Femur (tissue), 1 donor: Measurements from ENCODE around the gene NEUROD1.

Experiments
- DNase-seq: peaks from one replicate; pipeline ENCODE4 v3.0.0-alpha.2; 2017

Gene NEUROD1

DNA sequence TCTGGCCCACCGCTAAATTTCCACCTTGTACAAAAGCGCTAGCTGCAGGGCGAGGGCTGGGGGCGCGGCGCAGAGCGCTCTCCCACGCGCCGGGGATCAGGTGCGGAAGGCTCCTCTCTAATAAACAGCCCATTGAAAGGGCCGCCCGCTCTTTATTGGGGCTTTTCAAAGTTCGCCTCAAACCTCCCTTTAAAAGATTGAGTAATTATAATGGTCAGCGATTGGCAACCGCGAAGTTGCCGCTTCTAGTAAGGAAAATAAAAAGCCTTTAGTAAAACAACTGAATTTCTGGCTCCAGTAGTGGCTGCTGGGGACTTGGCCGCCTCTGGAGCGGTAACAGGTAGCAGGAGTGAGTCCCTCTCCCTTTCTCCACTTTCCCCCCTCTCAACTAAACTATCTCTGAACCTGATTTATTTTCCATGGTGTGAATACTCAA lies 755 bp downstream of the NEUROD1 start:
- DNase-seq = no peak

DNA sequence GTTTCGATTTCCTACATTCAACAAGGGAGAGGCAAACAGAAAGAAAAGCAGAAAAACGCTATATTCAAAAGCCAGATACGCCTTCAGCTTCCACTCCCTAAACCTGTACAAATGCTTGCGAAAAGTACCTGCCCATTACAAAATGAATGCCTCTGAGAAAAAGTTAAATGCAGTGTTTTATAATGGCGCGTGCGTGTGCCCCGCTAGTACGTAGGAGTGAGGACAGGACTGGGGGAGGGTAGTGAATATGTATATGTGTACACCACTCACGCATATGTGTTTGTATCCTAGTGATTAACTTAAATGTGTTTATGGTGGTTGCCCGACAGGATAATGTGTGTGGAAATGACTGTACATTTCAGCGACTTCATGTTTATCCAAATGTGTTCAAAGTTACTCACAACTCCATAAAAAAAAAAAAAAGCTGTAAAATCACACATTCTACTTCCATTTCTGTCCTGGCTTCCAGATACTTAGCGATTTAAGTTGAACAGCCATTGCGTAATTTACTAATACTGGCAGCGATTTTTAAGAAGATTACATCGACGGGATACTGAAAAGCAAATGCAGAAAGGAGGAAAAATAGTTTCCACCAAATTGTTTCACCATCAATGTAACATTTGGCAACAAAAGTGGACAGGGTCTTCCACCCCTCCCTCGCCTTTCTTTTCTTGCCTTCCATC lies 1.3 kb downstream of the NEUROD1 start:
- no peak for DNase-seq

GRCh38 chr2:181677912-181678586 lies 2.3 kb downstream of the NEUROD1 start:
- DNase-seq = peak; percentile 85

DNA sequence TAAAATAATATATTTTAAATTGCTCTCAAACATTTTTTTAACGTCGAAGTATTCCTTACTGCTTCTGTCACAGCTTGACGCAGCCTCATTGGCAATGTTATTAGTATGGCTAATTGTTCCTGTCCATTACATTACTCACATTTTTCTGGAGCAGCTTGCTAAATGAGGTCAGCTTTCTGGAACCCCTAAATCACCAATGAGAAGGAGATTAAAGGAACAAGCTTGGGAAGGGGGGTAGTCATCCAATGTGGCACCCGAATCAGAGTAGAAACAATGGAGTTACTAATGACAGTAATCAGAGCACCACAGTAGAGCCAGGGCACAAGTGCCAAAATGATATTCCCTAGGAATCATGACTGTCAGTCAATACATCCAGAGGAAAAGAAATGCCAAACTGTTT lies 5.1 kb downstream of the NEUROD1 start:
- no peak for DNase-seq

- no peak for DNase-seq
These were observed 5.9 kb downstream of the NEUROD1 start for GRCh38 chr2:181674461-181674860.

DNA sequence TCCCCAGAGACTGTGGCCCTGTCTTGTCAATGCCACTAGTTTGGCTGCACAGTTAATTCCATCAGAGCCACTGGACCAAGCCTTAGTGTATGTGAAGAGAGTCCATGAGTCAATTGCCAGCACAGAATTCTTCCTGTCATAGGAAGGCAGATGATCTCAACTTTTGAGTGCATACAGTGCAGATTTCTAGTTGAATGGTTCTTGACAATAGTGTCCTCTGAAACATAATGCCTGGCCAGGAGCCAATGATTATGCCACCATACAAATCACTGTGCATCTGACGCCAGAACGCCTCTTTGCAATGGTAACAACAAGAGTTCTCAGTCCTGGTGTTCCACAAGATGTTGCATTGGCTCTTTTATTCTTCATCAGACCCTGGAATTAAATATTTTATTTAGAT lies 7.1 kb downstream of the NEUROD1 start:
- DNase-seq = no peak

GRCh38 chr2:181672255-181673008 lies 7.9 kb downstream of the NEUROD1 start:
- no peak for DNase-seq

DNA sequence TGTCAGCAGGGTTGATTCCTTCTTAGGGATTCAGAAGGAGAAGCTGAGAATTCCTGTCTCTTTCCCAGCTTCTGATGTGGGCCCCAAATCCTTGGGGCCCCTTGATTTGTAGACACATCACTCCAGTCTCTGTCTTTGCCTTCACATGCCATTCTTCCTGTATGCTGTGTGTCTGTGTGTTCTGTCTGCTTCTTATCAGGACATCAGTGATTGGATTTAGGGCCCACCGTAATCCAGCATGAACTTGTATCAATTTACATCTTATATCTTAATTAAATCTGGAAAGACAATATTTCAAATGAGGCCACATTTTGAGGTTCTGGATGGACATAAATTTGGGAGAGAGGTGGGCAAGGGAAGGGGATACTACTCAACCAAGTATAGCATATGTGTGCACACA lies 9.7 kb downstream of the NEUROD1 start:
- no peak for DNase-seq

DNA sequence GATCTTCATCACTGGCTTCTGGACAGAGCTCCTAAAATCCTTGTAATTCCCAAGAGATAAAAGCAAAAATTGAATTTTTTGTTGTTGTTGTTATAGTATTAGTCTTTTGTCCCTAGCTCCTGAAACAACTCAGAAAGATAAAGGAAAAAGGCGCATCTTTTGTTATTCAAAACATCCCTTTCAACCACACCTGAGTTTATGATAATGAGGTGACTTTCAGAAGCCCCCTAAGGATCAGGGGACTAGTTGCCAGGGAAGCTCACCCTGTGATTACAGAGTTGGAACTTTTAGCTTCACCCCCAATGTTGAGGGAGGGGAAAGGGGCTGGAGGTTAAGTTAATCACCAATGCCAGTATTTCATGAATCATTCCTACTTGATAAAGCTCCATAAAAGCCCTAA lies 13.1 kb downstream of the NEUROD1 start:
- DNase-seq = no peak

DNA sequence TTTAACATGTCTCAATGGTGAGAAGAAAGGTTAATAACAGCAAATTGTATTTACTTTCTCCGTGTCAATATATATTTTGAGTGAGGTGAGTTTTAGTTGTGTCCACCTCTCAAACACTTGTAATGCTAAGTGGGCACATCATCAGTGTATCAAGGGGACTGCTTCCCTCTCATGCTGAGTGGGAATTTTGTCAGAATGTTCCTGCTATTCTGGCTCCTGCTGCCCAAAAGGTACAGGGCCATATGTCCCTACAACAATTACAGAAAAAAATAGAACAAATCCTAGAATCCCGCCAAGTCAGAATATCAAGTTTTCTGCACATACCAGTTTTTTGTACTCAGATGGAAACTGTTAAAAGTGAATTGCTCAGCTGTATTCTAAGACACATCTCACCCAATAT lies 18.0 kb downstream of the NEUROD1 start:
- DNase-seq = no peak

DNA sequence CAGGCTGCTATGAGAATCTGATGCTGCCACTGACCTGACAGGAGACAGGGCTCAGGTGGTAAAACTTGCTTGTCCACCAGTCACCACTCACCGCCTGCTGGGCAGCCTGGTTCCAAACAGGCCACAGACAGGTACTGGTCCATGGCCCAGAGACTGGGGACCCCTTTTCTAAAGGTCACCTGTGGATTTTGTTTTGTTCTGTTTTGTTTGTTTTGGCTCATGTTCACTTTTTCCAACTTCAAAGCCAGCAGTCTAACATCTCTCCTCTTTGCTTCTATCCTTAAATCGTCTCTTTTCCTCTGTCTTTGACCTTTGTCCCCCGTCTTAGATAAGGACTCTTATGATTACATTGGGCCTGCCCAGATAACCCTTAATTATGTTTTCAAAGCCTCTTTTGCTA lies 20.1 kb downstream of the NEUROD1 start:
- DNase-seq = no peak

GRCh38 chr2:181658444-181658843 lies 21.9 kb downstream of the NEUROD1 start:
- no peak for DNase-seq

- DNase-seq = no peak
These were observed 22.9 kb downstream of the NEUROD1 start for GRCh38 chr2:181657379-181657778.

- DNase-seq = peak; percentile 43
These were observed 23.6 kb downstream of the NEUROD1 start, which contains the start of gene CERKL for GRCh38 chr2:181656450-181657291. Gene CERKL (minus strand): TSS chr2:181657105. CDS start chr2:181657006, 99 bp downstream.

DNA sequence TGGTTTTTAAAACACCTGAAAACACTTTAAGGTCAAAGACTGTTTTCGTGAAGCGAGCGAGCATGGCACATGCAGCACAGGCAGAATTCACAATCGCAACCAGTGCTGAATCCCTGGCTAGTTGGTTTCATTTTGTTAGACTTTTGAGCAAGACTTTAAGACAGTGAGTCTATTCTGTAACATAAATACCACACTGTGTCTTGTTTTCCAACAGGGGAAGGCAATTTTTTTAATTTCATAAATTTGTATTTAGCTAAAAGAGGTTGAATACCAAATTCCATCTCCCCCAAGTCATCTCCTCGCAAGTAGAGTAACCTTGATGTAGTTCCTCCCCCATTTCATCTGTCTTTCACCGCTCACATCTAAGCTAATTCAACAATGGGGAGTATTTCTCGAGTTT lies 24.8 kb downstream of the NEUROD1 start:
- no peak for DNase-seq

DNA sequence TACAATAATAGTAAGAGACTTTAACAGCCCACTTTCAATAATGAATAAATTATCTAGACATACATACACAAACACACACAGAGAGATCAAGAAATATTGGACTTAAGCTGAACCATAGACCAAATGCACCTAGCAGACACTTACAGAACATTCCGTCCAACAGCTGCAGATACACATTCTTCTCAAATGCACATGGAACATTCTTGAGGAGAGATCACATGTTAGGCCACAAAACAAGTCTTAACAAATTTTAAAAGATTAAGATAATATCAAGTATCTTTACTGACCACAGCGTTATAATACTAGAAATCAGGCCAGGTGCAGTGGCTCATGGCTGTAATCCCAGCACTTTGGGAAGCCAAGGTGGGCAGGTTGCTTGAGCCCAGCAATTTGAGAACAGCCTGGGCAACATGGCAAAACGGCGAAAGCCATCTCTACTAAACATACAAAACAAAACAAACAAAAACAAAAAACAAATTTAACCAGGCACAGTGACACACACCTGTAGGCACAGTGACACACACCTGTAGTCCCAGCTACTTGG lies 30.8 kb downstream of the NEUROD1 start:
- no peak for DNase-seq

DNA sequence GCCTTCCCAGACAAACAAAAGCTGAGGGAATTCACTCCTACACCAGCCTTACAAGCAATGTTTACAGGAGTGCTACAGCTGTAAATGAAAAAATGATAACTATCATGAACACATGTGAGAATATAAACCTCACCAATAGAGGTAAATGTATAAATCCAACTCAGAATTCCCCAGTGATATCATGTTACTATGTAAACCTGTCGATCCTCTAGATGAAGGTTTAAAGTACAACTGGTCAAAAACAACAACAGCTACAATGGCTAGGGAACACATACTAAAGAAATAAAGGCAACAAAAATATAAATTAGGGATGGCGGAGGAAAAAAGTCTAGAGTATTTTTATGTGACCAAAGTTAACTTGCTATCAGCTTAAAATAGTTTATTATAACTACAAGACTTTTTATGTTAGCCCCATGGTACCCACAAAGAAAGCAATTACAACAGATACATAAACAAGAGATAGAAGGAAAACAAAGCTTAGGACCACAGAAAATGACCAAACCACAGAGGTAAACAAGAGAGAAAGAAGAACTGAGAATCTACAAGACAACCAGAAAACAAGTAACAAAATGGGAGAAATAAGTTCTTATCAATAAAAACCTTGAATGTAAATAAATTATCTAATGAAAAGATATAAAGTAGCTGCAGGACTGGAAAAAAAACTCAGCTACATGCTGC lies 31.7 kb downstream of the NEUROD1 start:
- no peak for DNase-seq

- DNase-seq = no peak
These were observed 33.8 kb downstream of the NEUROD1 start for GRCh38 chr2:181646415-181646987.

DNA sequence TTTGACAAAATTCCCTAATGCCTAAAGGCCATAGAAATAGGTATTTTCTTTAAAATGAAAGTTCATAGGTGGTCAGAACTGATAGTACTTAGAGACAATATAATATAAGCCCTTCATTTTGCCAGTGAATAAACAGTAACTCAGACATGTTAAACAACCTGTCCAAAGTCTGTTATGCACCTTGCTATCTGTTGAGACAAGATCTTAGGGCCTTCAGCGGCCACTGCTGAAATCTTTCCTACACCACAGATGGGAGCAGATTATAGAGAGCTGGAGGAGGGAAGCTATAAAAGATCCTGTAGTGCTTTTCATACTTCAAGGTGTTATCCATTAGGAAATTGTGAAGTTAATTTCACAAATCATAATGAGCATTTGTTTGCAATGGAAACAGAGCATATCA lies 37.2 kb downstream of the NEUROD1 start:
- DNase-seq = no peak

DNA sequence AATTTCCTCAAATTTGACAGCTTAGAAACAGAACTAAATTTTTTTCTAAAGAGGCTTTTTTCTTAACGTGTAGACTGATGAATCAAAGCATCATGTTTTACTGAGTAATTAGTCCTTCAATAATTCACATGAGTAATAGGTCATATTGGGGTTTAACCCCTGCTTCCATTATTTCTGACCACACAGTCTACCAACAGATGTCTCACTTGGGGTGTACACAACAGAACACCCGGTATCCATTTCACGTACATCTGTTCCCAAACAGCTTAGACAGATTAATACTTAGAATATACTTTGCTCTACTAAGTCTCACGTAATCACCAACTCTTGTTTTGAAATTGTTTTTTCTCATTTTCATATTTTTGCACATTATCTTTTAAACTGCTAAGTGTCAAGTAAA lies 38.2 kb downstream of the NEUROD1 start:
- no peak for DNase-seq

- no peak for DNase-seq
These were observed 40.6 kb downstream of the NEUROD1 start for GRCh38 chr2:181639686-181640085.
